Breast epithelium (tissue), 4 donors: ENCODE results near the gene DACH2. TPM values are rescaled to one million over a fixed set of nuclear protein-coding genes. Genes with fewer than 3 reads are reported as not detected.

ENCODE experiments used
- DNase-seq, 2 donors: peaks; one replicate each; pipeline ENCODE4 v3.0.0-alpha.2; 2019; ENCODE audit warnings: low spot score in 2 of 2
- H3K27ac ChIP-seq, 2 donors: fragments of 200-600 bp; sonication (generic) in 1 of 2; one replicate each; pipeline ENCODE4 v1.5.1; 2016 to 2019; ENCODE audit warnings: mild to moderate bottlenecking in 1 of 2
- H3K27me3 ChIP-seq, 2 donors: fragments of 200-600 bp; sonication (generic) in 1 of 2; one replicate each; pipeline versions ENCODE4 v1.5.1 to v1.6.0; 2017 to 2019; ENCODE audit warnings: control low read depth in 1 of 2, mild to moderate bottlenecking in 1 of 2
- H3K36me3 ChIP-seq: fragments of 200-600 bp; one replicate; pipeline ENCODE4 v1.5.1; 2019
- H3K4me1 ChIP-seq, 2 donors: fragments of 200-600 bp; sonication (generic); one replicate each; pipeline ENCODE4 v1.5.1; 2016 to 2019; ENCODE audit warnings: control low read depth in 1 of 2
- H3K4me3 ChIP-seq, 3 donors: fragments of 200-600 bp; sonication (generic); 1 replicate in 2 of 3; 2 replicates in 1 of 3; pipeline ENCODE4 v1.5.1; 2016 to 2019; ENCODE audit warnings: mild to moderate bottlenecking in 3 of 3, moderate library complexity in 2 of 3
- H3K9me3 ChIP-seq, 2 donors: fragments of 200-600 bp; sonication (generic) in 1 of 2; one replicate each; pipeline ENCODE4 v1.5.1; 2016 to 2019; ENCODE audit warnings: control low read depth in 1 of 2
- POLR2A ChIP-seq: fragments of 450-650 bp; IDR thresholded peaks from one replicate; pipeline ENCODE4 v1.6.1; 2016; ENCODE audit warnings: antibody characterized with exemption, mild to moderate bottlenecking, moderate library complexity
- POLR2AphosphoS5 ChIP-seq, 3 donors: sonication (generic); formaldehyde crosslinking; IDR thresholded peaks; one replicate each; pipeline ENCODE4 v1.6.1; 2017; ENCODE audit warnings: antibody characterized with exemption in 3 of 3
- intact Hi-C: fragments of 100-400 bp; cut with DNase I; formaldehyde crosslinking; loops from one replicate; pipeline ENCODE4 v1.15.1; 2023; ENCODE audit warnings: low total_unique reads
- total RNA-seq, 3 donors: library from RNA; depleted of rRNA; stranded (reverse); fragments of >200 nt; gene quantifications; one replicate each; pipeline ENCODE4 v1.1.0, GENCODE V29; 2016
- TF ChIP-seq, protein P1 (sequence below), 3 donors: fragments of 450-650 bp; IDR thresholded peaks; one replicate each; pipeline ENCODE4 v1.5.1; 2016 to 2017; ENCODE audit warnings: antibody characterized with exemption in 3 of 3, mild to moderate bottlenecking in 3 of 3, moderate library complexity in 3 of 3

The DACH2 gene
- total RNA-seq, 3 donors from 2014 or later, result 0.29 TPM; not detected in 2

DNA sequence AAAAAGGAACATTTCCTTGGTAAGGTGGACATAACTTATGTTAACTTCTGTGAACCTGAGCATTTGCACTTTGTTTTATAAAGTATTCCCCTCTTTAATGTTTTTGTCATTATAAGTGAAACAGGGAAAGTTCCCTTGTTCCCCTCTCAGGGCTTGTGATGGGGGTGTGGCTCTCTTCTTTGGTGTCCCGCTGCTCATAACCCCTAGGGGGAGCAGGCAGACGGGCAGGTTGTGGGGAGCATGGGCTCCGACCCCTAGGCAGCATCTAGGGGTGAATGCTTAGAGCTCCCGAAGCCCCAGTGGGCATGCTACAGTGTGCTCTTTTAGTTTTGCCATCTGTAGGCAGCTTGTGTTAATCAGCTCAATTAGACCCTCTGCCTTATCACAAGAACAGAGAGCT is 200.4 kb downstream of the DACH2 start:
- intact Hi-C loops, result no loop called here
- no peak for TF ChIP-seq POLR2A
- TF ChIP-seq, protein P1, sequence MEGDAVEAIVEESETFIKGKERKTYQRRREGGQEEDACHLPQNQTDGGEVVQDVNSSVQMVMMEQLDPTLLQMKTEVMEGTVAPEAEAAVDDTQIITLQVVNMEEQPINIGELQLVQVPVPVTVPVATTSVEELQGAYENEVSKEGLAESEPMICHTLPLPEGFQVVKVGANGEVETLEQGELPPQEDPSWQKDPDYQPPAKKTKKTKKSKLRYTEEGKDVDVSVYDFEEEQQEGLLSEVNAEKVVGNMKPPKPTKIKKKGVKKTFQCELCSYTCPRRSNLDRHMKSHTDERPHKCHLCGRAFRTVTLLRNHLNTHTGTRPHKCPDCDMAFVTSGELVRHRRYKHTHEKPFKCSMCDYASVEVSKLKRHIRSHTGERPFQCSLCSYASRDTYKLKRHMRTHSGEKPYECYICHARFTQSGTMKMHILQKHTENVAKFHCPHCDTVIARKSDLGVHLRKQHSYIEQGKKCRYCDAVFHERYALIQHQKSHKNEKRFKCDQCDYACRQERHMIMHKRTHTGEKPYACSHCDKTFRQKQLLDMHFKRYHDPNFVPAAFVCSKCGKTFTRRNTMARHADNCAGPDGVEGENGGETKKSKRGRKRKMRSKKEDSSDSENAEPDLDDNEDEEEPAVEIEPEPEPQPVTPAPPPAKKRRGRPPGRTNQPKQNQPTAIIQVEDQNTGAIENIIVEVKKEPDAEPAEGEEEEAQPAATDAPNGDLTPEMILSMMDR (IDR thresholded peaks at IDR 0.05), result no peak
- TF ChIP-seq POLR2AphosphoS5 (IDR thresholded peaks at IDR 0.05), result no peak

DNA sequence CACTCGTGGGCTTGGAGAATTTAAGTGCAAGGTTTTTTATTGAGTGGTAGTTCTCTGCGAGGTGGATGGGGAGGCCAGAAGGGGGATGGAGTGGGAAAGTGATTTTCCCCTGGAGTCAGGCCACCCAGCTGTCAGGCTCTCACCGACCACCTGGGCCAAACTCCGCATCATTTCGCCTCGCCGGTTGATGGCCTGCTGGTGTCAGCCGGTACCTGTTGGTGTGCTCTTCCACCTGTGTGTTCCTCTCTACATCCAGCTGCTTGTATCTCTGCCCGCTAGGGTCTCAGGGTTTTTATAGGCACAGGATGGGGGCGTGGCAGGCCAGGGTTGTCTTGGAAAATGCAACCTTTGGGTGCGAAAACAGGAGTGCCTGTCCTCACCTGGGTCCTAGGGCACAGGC is 200.9 kb downstream of the DACH2 start:
- DNase-seq, result no peak
- intact Hi-C loops, result no loop called here
- Histone ChIP-seq H3K27ac (no peak overlapping the region), H3K4me3 (no peak overlapping the region), H3K9me3 (no peaks in the 10 kb centered on the region), H3K27me3 (peaks cover 0 to 3% of the 10 kb centered on the region in 2 donors), H3K36me3 (no peaks in the 10 kb centered on the region), H3K4me1 (no peaks in the 10 kb centered on the region)
- TF ChIP-seq POLR2AphosphoS5 (IDR thresholded peaks at IDR 0.05) (no peak), POLR2A (no peak)
- TF ChIP-seq, protein P1 (IDR thresholded peaks at IDR 0.05), result no peak

More for the DNA sequence above, 200.4 kb downstream of the DACH2 start:
- Histone ChIP-seq H3K4me3 (no peak overlapping the region), H3K36me3 (no peaks in the 10 kb centered on the region), H3K27ac (no peak overlapping the region), H3K9me3 (no peaks in the 10 kb centered on the region), H3K4me1 (no peaks in the 10 kb centered on the region), H3K27me3 (peaks cover 0 to 6% of the 10 kb centered on the region in 2 donors)
- no peak for DNase-seq

DNA sequence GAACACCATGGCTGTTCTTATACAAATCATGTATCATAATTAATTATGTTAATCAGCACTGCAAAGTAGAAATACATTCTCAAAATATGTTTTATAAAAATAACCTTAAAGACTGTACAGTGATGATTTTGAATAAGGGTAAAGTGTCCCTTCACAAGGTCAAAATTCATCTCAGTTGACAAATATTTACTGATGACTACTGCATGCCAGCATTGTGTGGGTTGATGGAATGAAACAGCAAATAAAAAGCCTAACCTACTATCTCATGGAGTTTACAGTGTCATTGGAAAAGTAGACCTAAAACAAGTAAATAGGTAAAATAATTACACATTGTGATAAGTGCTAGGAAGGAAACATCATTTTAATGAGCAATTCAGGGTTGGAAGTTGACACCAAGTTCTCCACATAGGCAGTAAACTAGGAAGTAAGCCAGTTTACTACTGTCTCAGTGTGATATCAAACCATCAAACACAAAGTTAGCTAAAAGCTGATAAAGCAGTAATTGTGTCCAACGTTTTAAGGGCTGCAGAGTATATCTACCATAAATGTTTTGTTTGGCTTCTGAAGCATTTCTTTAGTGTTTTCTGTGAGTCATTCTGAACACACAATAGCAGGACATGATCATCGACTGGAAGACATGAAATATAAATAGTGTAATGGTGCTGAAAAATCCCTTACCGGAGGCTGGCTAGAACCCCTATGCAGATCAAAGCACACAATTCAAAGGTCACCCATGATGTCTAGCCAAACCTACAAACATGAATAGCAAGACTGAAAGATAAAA is 221.8 kb downstream of the DACH2 start:
- Histone ChIP-seq H3K36me3 (no peaks in the 10 kb centered on the region), H3K27me3 (peaks cover 0 to 15% of the 10 kb centered on the region in 2 donors), H3K4me3 (no peak overlapping the region), H3K4me1 (no peaks in the 10 kb centered on the region), H3K27ac (no peak overlapping the region), H3K9me3 (no peaks in the 10 kb centered on the region)
- no peak for DNase-seq
- intact Hi-C loops, result no loop called here
- TF ChIP-seq, protein P1 (IDR thresholded peaks at IDR 0.05), result no peak
- no peak for TF ChIP-seq POLR2A
- TF ChIP-seq POLR2AphosphoS5 (IDR thresholded peaks at IDR 0.05), result no peak

DNA sequence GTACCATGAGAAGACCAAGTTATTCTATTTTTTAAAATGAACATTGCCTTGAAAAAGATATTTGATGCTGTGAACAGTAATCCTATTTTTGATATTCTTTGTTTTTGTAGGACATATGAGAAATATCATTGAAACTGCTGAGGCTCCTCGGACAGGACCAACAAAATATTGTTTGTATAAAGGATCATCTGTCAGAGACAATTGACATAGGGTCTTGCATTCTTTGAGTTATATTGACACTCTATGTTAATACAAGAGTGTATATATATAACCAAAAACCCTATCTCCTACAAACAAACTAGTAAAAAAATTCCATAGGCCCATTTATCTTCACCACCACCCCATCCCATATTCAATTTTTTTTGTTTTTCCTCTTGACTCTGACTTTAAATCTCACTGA is 222.7 kb downstream of the DACH2 start:
- no peak for DNase-seq
- no peaks in the 10 kb centered on the region for H3K9me3 ChIP-seq
- H3K27ac ChIP-seq, result no peak overlapping the region
- H3K27me3 ChIP-seq, result peaks cover 0 to 15% of the 10 kb centered on the region in 2 donors
- H3K4me1 ChIP-seq, result no peaks in the 10 kb centered on the region
- intact Hi-C loops, result no loop called here
- no peaks in the 10 kb centered on the region for H3K36me3 ChIP-seq
- H3K4me3 ChIP-seq, result no peak overlapping the region
- TF ChIP-seq, protein P1 (IDR thresholded peaks at IDR 0.05), result no peak
- TF ChIP-seq POLR2AphosphoS5 (IDR thresholded peaks at IDR 0.05) (no peak), POLR2A (no peak)

DNA sequence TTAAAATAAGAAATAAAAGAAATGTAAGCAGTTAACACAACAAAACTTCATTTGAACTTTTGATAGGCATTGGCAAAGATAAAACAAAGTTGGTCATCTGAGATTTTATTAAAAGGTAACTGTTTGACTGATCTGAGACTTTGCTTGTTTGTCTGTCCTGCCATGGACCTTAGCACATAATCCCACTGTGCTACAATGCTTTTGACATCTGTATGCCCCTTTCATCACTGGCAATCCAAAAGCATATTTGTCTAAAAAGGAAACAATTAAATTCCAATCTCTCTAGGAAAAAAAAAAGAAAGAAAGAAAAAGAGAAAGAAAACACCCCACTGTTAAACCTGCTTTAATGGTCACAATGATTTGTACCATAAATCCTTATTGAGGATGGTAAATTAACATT is 231.0 kb downstream of the DACH2 start:
- TF ChIP-seq POLR2A, result no peak
- TF ChIP-seq POLR2AphosphoS5 (IDR thresholded peaks at IDR 0.05), result no peak
- TF ChIP-seq, protein P1 (IDR thresholded peaks at IDR 0.05), result no peak
- Histone ChIP-seq H3K36me3 (no peaks in the 10 kb centered on the region), H3K27me3 (peaks cover 0 to 14% of the 10 kb centered on the region in 2 donors), H3K9me3 (no peaks in the 10 kb centered on the region), H3K4me1 (no peaks in the 10 kb centered on the region), H3K27ac (no peak overlapping the region), H3K4me3 (no peak overlapping the region)
- intact Hi-C loops, result no loop called here
- DNase-seq, result no peak
